Naive thymus-derived CD4-positive, alpha-beta T cell (primary cell): ENCODE measurements around the gene GSK3B. TPM values are rescaled to one million over a fixed set of nuclear protein-coding genes. Genes with fewer than 3 reads are reported as not detected.
A peak's percentile ranks its signal among the peaks of the same experiment; 100 is the strongest.

ENCODE experiments used
- ATAC-seq: fragments of 150-1000 bp; cut with Tn5 transposase; 2 replicates; pipeline ENCODE4 v1.10.0; 2021; ENCODE audit warnings: mild to moderate bottlenecking, moderate library complexity
- CTCF ChIA-PET: fragments of 350-600 bp; sonication (Branson Sonifier 250); formaldehyde crosslinking; loops from one replicate; lab custom pipeline; 2021; ENCODE audit warnings: antibody characterized with exemption; lab: Charles Lee
- POLR2A ChIA-PET: fragments of 350-600 bp; sonication (Branson Sonifier 250); formaldehyde crosslinking; loops from one replicate; lab custom pipeline; 2021; ENCODE audit warnings: antibody characterized with exemption, inconsistent platforms; lab: Charles Lee
- DNase-seq, 9 donors: peaks; one replicate each; pipeline versions ENCODE4 v3.0.0 to v3.0.0-alpha.2; 2020 to 2022; ENCODE audit warnings: mixed read lengths in 1 of 9
- H3K27ac ChIP-seq: one replicate; pipeline ENCODE4 v1.7.0; 2013; ENCODE audit warnings: mild to moderate bottlenecking, low read depth, low read length, moderate library complexity
- H3K27me3 ChIP-seq, 2 donors: one replicate each; pipeline ENCODE4 v1.7.0; 2013; ENCODE audit warnings: low read length in 2 of 2, mild to moderate bottlenecking in 2 of 2, moderate library complexity in 2 of 2; ENCODE audit not compliant: control insufficient read depth in 2 of 2, insufficient read depth in 2 of 2
- H3K36me3 ChIP-seq, 3 experiments: 1 replicate in 2 of 3; 2 replicates in 1 of 3; pipeline ENCODE4 v1.7.0; 2013; ENCODE audit warnings: low read length in 3 of 3, mild to moderate bottlenecking in 3 of 3, moderate library complexity in 1 of 3; ENCODE audit not compliant: insufficient read depth in 3 of 3, control insufficient read depth in 2 of 3
- H3K4me1 ChIP-seq, 2 donors: one replicate each; pipeline ENCODE4 v1.7.0; 2013; ENCODE audit warnings: low read length in 2 of 2, mild to moderate bottlenecking in 2 of 2, moderate library complexity in 1 of 2; ENCODE audit not compliant: control insufficient read depth in 2 of 2, insufficient read depth in 2 of 2
- H3K4me3 ChIP-seq: 2 replicates; pipeline ENCODE4 v1.7.0; 2013; ENCODE audit warnings: mild to moderate bottlenecking, low read length
- H3K9me3 ChIP-seq, 3 experiments: 1 replicate in 2 of 3; 2 replicates in 1 of 3; pipeline ENCODE4 v1.7.0; 2013; ENCODE audit warnings: low read length in 3 of 3; ENCODE audit not compliant: control insufficient read depth in 2 of 3
- H3K27ac Mint-ChIP-seq, 9 donors: one replicate each; pipeline ENCODE4 v1.8.0; 2020 to 2022; ENCODE audit warnings: mixed read lengths in 9 of 9, mild to moderate bottlenecking in 8 of 9, moderate library complexity in 5 of 9, inconsistent platforms in 2 of 9
- H3K27me3 Mint-ChIP-seq, 5 donors: one replicate each; pipeline ENCODE4 v1.8.0; 2021 to 2022; ENCODE audit warnings: mixed read lengths in 5 of 5, mild to moderate bottlenecking in 1 of 5
- H3K36me3 Mint-ChIP-seq, 5 donors: one replicate each; pipeline ENCODE4 v1.8.0; 2020 to 2022; ENCODE audit warnings: mixed read lengths in 5 of 5, mild to moderate bottlenecking in 3 of 5, inconsistent platforms in 1 of 5
- H3K4me1 Mint-ChIP-seq, 7 donors: one replicate each; pipeline ENCODE4 v1.8.0; 2020 to 2022; ENCODE audit warnings: mixed read lengths in 7 of 7, mild to moderate bottlenecking in 3 of 7, inconsistent platforms in 1 of 7
- H3K4me3 Mint-ChIP-seq, 10 donors: one replicate each; pipeline ENCODE4 v1.8.0; 2020 to 2022; ENCODE audit warnings: mild to moderate bottlenecking in 10 of 10, mixed read lengths in 10 of 10, moderate library complexity in 6 of 10, inconsistent platforms in 2 of 10
- H3K9me3 Mint-ChIP-seq, 11 donors: one replicate each; pipeline ENCODE4 v1.8.0; 2020 to 2022; ENCODE audit warnings: mixed read lengths in 11 of 11, mild to moderate bottlenecking in 4 of 11, inconsistent platforms in 1 of 11, moderate library complexity in 1 of 11
- intact Hi-C, 2 donors: fragments of 100-400 bp; cut with micrococcal nuclease; formaldehyde crosslinking; loops; one replicate each; pipeline ENCODE4 v1.15.1; 2023
- polyA plus RNA-seq, 2 donors: library from polyadenylated mRNA; unstranded; fragments of 300-500 nt; fragmentation: Illumina TruSeq; gene quantifications; one replicate each; pipeline ENCODE4 v1.2.3, GENCODE V29; 2021
- total RNA-seq, 6 experiments: library from RNA in 5 of 6; stranded (reverse) in 5 of 6; gene quantifications; 1 replicate in 5 of 6; 2 replicates in 1 of 6; pipeline ENCODE4 v1.2.3 and lab custom pipeline; 2021 to 2026

GSK3B gene
- total and polyA plus RNA-seq, 7 experiments from 2014 or later: 13.4 to 42.9 (median 36.0) TPM

DNA sequence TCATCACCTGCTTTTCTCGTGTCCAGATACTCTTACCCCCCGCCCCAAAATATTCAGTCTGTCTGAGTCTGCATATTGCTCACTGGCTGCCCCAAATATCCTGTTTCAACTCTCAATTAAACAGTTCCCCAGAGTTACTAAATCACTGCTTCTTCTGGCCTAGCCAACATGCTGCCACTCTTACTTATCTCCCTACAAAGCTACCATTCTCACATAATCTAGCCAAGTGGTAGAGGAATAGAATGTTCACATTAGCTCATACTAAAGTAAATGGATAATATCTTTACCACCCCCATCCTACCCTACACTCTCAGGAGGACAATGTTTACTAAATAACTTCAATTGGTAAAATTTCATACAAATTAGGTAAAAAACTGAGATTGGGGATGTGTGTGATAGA is 234.5 kb downstream of the GSK3B start:
- H3K4me3 Mint-ChIP-seq: no peak overlapping the region
- CTCF ChIA-PET: interaction anchor here (0.6 kb wide), 1 partner anchor 1020 kb away, joined by 3 read pairs; no protein-coding TSS in a partner anchor
- H3K9me3 Mint-ChIP-seq: peaks cover 0 to 21% (median 10%) of the 10 kb centered on the region in 11 donors
- H3K27me3 Mint-ChIP-seq: no peaks in the 10 kb centered on the region
- H3K36me3 Mint-ChIP-seq: peaks cover 32 to 86% (median 79%) of the 10 kb centered on the region in 5 donors
- Histone ChIP-seq H3K27me3 (no peaks in the 10 kb centered on the region), H3K27ac (no peak overlapping the region), H3K4me1 (no peaks in the 10 kb centered on the region), H3K4me3 (no peak overlapping the region), H3K36me3 (peaks cover 9 to 39% (median 10%) of the 10 kb centered on the region in 3 experiments), H3K9me3 (no peaks in the 10 kb centered on the region)
- peaks cover 0 to 10% (median 4%) of the 10 kb centered on the region in 7 donors for H3K4me1 Mint-ChIP-seq
- H3K27ac Mint-ChIP-seq: no peak overlapping the region
- ATAC-seq: no peak
- intact Hi-C loops: no loop called here
- no peak for DNase-seq
- POLR2A ChIA-PET: no interaction called here

DNA sequence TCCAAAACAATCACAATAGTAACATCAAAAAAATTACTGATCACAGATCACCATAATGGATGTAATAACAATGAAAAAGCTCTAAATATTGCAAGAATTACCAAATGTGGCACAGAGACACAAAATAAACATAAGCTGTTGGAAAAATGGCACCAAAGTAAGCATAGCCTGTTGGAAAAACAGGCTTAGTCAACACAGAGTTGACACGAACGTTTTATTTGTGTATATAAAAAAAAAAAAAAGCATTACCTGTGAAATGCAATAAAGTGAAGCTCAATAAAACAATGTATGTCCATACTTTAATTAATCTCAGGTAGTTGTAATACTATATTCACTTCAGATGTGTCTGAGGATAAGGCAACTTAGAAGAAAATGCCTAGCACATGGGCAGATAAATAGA is 235.3 kb downstream of the GSK3B start:
- ATAC-seq: no peak
- Histone ChIP-seq H3K36me3 (peaks cover 9 to 34% (median 10%) of the 10 kb centered on the region in 3 experiments), H3K9me3 (no peaks in the 10 kb centered on the region), H3K27me3 (no peaks in the 10 kb centered on the region), H3K27ac (no peak overlapping the region), H3K4me1 (no peaks in the 10 kb centered on the region), H3K4me3 (no peak overlapping the region)
- no peak for DNase-seq
- Mint-ChIP-seq H3K36me3 (peaks cover 37 to 87% (median 77%) of the 10 kb centered on the region in 5 donors), H3K9me3 (peaks cover 0 to 21% (median 10%) of the 10 kb centered on the region in 11 donors), H3K27me3 (no peaks in the 10 kb centered on the region), H3K27ac (peak overlapping the region in 1 of 9 donors; percentile 4), H3K4me3 (no peak overlapping the region), H3K4me1 (peaks cover 0 to 10% (median 5%) of the 10 kb centered on the region in 7 donors)
- intact Hi-C loops: no loop called here
- ChIA-PET POLR2A (interaction anchor here (0.6 kb wide), 1 partner anchor 457 kb away, joined by 3 read pairs; no protein-coding TSS in a partner anchor), CTCF (interaction anchor here (0.6 kb wide), 2 partner anchors 33 to 1021 kb away, joined by 3 read pairs; no protein-coding TSS in a partner anchor)

- H3K27ac Mint-ChIP-seq: no peak overlapping the region
- ATAC-seq (no peak), DNase-seq (no peak)
- H3K4me3 ChIP-seq: no peak overlapping the region
- peaks cover 26 to 81% (median 67%) of the 10 kb centered on the region in 5 donors for H3K36me3 Mint-ChIP-seq
- ChIA-PET CTCF (no interaction called here), POLR2A (no interaction called here)
- H3K36me3 ChIP-seq: peaks cover 0 to 19% (median 0%) of the 10 kb centered on the region in 3 experiments
- no peaks in the 10 kb centered on the region for H3K4me1 ChIP-seq
- no peak overlapping the region for H3K4me3 Mint-ChIP-seq
- peaks cover 0 to 18% (median 8%) of the 10 kb centered on the region in 11 donors for H3K9me3 Mint-ChIP-seq
- H3K27me3 ChIP-seq: no peaks in the 10 kb centered on the region
- no peak overlapping the region for H3K27ac ChIP-seq
- no peaks in the 10 kb centered on the region for H3K27me3 Mint-ChIP-seq
- H3K4me1 Mint-ChIP-seq: peaks cover 0 to 10% (median 5%) of the 10 kb centered on the region in 7 donors
- H3K9me3 ChIP-seq: no peaks in the 10 kb centered on the region
- intact Hi-C loops: no loop called here
Measured at GRCh38 chr3:119856695-119857094, 237.6 kb downstream of the GSK3B start.

DNA sequence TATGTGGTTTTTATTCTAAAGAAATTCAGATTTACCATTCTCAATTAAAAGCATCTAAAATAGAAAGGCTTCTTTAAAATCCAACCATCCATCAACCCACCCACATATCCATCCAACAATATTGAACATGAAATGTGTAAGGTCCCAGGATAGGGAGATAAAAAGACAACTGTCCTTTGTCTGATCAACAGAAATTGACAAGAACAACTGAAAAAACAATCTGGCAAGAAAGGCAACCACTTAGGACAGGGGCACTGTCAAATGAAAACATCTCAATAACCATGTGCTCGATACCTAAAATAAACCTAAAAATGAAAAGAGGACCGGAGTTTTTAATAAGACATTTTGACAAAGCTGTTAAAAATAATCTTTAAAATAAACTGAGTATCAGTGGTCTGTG is 245.1 kb downstream of the GSK3B start:
- intact Hi-C loops: no loop called here
- DNase-seq (no peak), ATAC-seq (no peak)
- Mint-ChIP-seq H3K4me1 (peaks cover 0 to 20% (median 5%) of the 10 kb centered on the region in 7 donors), H3K27me3 (no peaks in the 10 kb centered on the region), H3K27ac (no peak overlapping the region), H3K9me3 (peaks cover 0 to 9% (median 0%) of the 10 kb centered on the region in 11 donors), H3K4me3 (no peak overlapping the region), H3K36me3 (peaks cover 12 to 73% (median 54%) of the 10 kb centered on the region in 5 donors)
- Histone ChIP-seq H3K4me1 (no peaks in the 10 kb centered on the region), H3K36me3 (peaks cover 0 to 5% (median 0%) of the 10 kb centered on the region in 3 experiments), H3K4me3 (no peak overlapping the region), H3K27me3 (no peaks in the 10 kb centered on the region), H3K9me3 (no peaks in the 10 kb centered on the region), H3K27ac (no peak overlapping the region)
- CTCF ChIA-PET: interaction anchor here (0.5 kb wide), 1 partner anchor 1698 kb away, joined by 3 read pairs; no protein-coding TSS in a partner anchor
- POLR2A ChIA-PET: no interaction called here

DNA sequence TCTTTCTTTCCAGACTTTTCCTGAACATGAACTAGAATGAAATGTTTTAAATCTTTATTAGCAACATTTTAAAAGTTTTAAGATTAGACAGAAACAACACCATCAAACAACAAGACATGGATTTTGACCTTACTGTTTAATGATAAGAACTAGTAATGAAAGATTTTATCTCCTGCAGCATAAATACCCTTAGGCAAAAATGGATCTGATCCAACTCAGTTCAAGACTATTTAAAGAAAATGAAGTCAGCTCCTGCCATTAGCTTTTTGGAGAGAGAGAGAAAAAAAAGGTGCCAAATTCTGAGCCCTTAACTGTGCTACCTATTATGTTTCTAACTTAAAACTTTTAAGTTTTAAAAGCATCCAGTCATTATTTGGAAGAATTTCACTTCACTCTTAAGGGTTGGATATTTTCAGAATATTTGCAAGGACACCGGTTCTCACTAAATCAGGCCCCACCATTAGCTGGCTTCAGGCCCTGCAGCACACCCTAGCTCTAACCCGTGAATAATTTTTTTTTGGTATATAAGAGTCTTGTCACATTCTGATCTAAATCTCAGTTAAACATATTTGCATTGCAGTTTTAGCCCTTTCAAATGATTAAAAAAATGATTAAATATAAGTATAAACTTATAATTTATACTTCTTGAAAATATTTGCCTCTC is 252.3 kb downstream of the GSK3B start:
- CTCF ChIA-PET: no interaction called here
- Mint-ChIP-seq H3K27ac (no peak overlapping the region), H3K36me3 (peaks cover 12 to 50% (median 37%) of the 10 kb centered on the region in 5 donors)

DNA sequence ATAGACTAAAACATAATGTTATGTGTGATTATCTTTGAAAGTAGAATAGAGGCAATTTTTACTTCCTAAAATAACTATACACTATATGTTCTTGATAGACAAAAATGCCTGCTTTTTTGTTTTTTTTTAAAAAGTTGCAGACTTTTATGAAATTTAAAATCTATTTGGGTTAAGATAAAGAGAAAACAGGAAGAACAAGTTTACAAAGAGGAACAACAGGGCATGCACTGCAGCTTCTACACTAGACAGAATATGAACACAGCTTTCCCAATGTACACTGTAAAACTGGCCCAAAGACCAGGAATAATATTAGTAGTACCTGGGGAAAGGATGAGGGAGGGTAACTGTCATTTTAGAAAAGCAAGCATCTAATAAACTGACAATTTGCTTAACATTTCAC is 258.7 kb downstream of the GSK3B start:
- no peak overlapping the region for H3K4me3 Mint-ChIP-seq

More for the DNA sequence above, 252.3 kb downstream of the GSK3B start:
- Mint-ChIP-seq H3K4me3 (no peak overlapping the region), H3K4me1 (peaks cover 0 to 12% (median 5%) of the 10 kb centered on the region in 7 donors), H3K9me3 (peaks cover 0 to 9% (median 0%) of the 10 kb centered on the region in 11 donors), H3K27me3 (no peaks in the 10 kb centered on the region)
- Histone ChIP-seq H3K27ac (no peak overlapping the region), H3K4me3 (no peak overlapping the region), H3K4me1 (no peaks in the 10 kb centered on the region), H3K27me3 (no peaks in the 10 kb centered on the region), H3K36me3 (no peaks in the 10 kb centered on the region), H3K9me3 (no peaks in the 10 kb centered on the region)
- DNase-seq (no peak), ATAC-seq (no peak)
- intact Hi-C loops: no loop called here
- POLR2A ChIA-PET: no interaction called here

More for the DNA sequence above, 258.7 kb downstream of the GSK3B start:
- no peak overlapping the region for H3K4me3 ChIP-seq
- no peak for ATAC-seq
- POLR2A ChIA-PET: no interaction called here
- Mint-ChIP-seq H3K27me3 (no peaks in the 10 kb centered on the region), H3K27ac (no peak overlapping the region), H3K36me3 (peaks cover 0 to 29% (median 12%) of the 10 kb centered on the region in 5 donors), H3K4me1 (peaks cover 4 to 35% (median 15%) of the 10 kb centered on the region in 7 donors), H3K9me3 (no peaks in the 10 kb centered on the region)
- no peak overlapping the region for H3K27ac ChIP-seq
- no peaks in the 10 kb centered on the region for H3K36me3 ChIP-seq
- H3K4me1 ChIP-seq: no peaks in the 10 kb centered on the region
- intact Hi-C loops: no loop called here
- no peaks in the 10 kb centered on the region for H3K9me3 ChIP-seq
- no peaks in the 10 kb centered on the region for H3K27me3 ChIP-seq
- CTCF ChIA-PET: no interaction called here
- no peak for DNase-seq
